Psoas muscle (tissue), 8 donors: ENCODE measurements around the gene ITFG2. TPM values are rescaled to one million over a fixed set of nuclear protein-coding genes. Genes with fewer than 3 reads are reported as not detected.

Source experiments
- ATAC-seq, 4 donors: fragments of 200-7000 bp; cut with Tn5 transposase; one replicate each; pipeline ENCODE4 v1.9.1; 2020; ENCODE audit warnings: moderate library complexity in 3 of 4, mild to moderate bottlenecking in 2 of 4
- DNase-seq, 2 donors: peaks; one replicate each; pipeline ENCODE4 v3.0.0-alpha.2; 2020
- H3K27ac ChIP-seq: fragments of 200-600 bp; one replicate; pipeline ENCODE4 v1.8.0; 2022
- H3K27me3 ChIP-seq, 3 donors: fragments of 200-600 bp in 1 of 3; one replicate each; pipeline versions ENCODE4 v1.6.1 to v1.8.0; 2013 to 2022; ENCODE audit warnings: low read length in 2 of 3, mild to moderate bottlenecking in 2 of 3, moderate library complexity in 1 of 3; ENCODE audit not compliant: insufficient read depth in 3 of 3
- H3K36me3 ChIP-seq, 2 donors: fragments of 200-600 bp in 1 of 2; one replicate each; pipeline versions ENCODE4 v1.6.1 to v1.8.0; 2013 to 2022; ENCODE audit warnings: low read depth in 1 of 2, mild to moderate bottlenecking in 1 of 2, moderate library complexity in 1 of 2; ENCODE audit not compliant: insufficient read depth in 1 of 2
- H3K4me1 ChIP-seq: fragments of 200-600 bp; one replicate; pipeline ENCODE4 v1.8.0; 2022
- H3K4me3 ChIP-seq: fragments of 200-600 bp; one replicate; pipeline ENCODE4 v1.8.0; 2022; ENCODE audit warnings: mild to moderate bottlenecking
- H3K9me3 ChIP-seq: fragments of 200-600 bp; one replicate; pipeline ENCODE4 v1.8.0; 2022
- CTCF ChIP-seq: fragments of 200-600 bp; IDR thresholded peaks from one replicate; pipeline ENCODE4 v1.8.0; 2022; ENCODE audit warnings: antibody characterized with exemption
- WGBS, 3 donors: extraction: QIAGEN DNeasy Blood & Tissue Kit; methylation state at CpG; one replicate each; pipeline versions ENCODE4 v1.1.6 to v1.1.7; 2013; 5-methylcytosine and 5-hydroxymethylcytosine counted together
- intact Hi-C, 2 donors: fragments of 100-400 bp; cut with DNase I; formaldehyde crosslinking; loops; one replicate each; pipeline versions ENCODE4 v1.11.0 to v1.14.2; 2022
- polyA plus RNA-seq, 3 donors: library from polyadenylated mRNA; stranded (reverse); fragments of 200-250 nt; gene quantifications; one replicate each; pipeline ENCODE4 v1.2.3, GENCODE V29; 2013
- total RNA-seq, 4 donors: library from RNA; stranded (reverse); fragmentation: NEBNext Ultra II Directional in 2 of 4; extraction: Animal tissue kit (Norgen Biotek cat#: 25700) in 2 of 4; gene quantifications; one replicate each; pipeline versions ENCODE4 v1.2.1 to v1.2.4, GENCODE V29; 2021 to 2023
- donor health status: healthy with polysubstance abuse.
- donor health status: DM: no; HTN: no; CAD: no; lungs with moderate emphysema.
- donor health status: Bipolar disorder and iron deficiency.
- donor health status: healthy.
- donor health status: DM: yes; HTN: yes; CAD: no.
- donor health status: DM: no; HTN: no; CAD: no.
- donor health status: DM: no; HTN: no; CAD: no.
- donor health status: DM: yes; HTN: yes; CAD: no.

ITFG2 gene
- total and polyA plus RNA-seq, 7 donors = 5.1 to 12.8 (median 8.8) TPM

GRCh38 chr12:2844786-2845185, 32.3 kb downstream of the ITFG2 start:
- intact Hi-C loops = no loop called here

GRCh38 chr12:2845280-2845679, 32.8 kb downstream of the ITFG2 start:
- Histone ChIP-seq H3K36me3 (peaks cover 5 to 20% of the 10 kb centered on the region in 2 donors), H3K4me1 (peaks cover 6% of the 10 kb centered on the region), H3K27ac (peak overlapping the region; percentile 36), H3K27me3 (no peaks in the 10 kb centered on the region), H3K9me3 (no peaks in the 10 kb centered on the region), H3K4me3 (no peak overlapping the region)
- ATAC-seq = peak in 2 of 4 donors; percentile 30 to 35
- intact Hi-C loops = no loop called here
- no peak for TF ChIP-seq CTCF
- 22 to 32% (median 26%) methylated on average over 6 of the region's 6 CpGs for WGBS, 3 donors
- no peak for DNase-seq

More at GRCh38 chr12:2844786-2845185, 32.3 kb downstream of the ITFG2 start:
- peak overlapping the region; percentile 36 for H3K27ac ChIP-seq
- peaks cover 5 to 20% of the 10 kb centered on the region in 2 donors for H3K36me3 ChIP-seq
- no peaks in the 10 kb centered on the region for H3K9me3 ChIP-seq
- TF ChIP-seq CTCF = no peak
- H3K4me3 ChIP-seq = no peak overlapping the region
- ATAC-seq = no peak
- no peaks in the 10 kb centered on the region for H3K27me3 ChIP-seq
- H3K4me1 ChIP-seq = peaks cover 6% of the 10 kb centered on the region
- 72 to 83% (median 74%) methylated on average over 9 of the region's 9 CpGs for WGBS, 3 donors
- DNase-seq = no peak

GRCh38 chr12:2851931-2852330, 39.5 kb downstream of the ITFG2 start:
- no peaks in the 10 kb centered on the region for H3K4me1 ChIP-seq
- ATAC-seq (no peak), DNase-seq (no peak)
- intact Hi-C loops = loop anchor here (5.0 to 10.0 kb wide), 3 partner anchors 190 to 423 kb away; no protein-coding TSS in a partner anchor
- WGBS, 3 donors = 89 to 94% (median 92%) methylated on average over 3 of the region's 3 CpGs
- no peaks in the 10 kb centered on the region for H3K36me3 ChIP-seq
- no peak for TF ChIP-seq CTCF
- H3K9me3 ChIP-seq = no peaks in the 10 kb centered on the region
- H3K27ac ChIP-seq = no peak overlapping the region
- no peak overlapping the region for H3K4me3 ChIP-seq
- H3K27me3 ChIP-seq = no peaks in the 10 kb centered on the region

GRCh38 chr12:2853626-2854025, 41.2 kb downstream of the ITFG2 start:
- peak; percentile 83 for TF ChIP-seq CTCF

More at GRCh38 chr12:2853626-2854025, 41.2 kb downstream of the ITFG2 start:
- ATAC-seq = peak; percentile 83 to 92 (median 88)
- DNase-seq = peak; percentile 84 to 91
- intact Hi-C loops = loop anchor here (2.0 to 10.0 kb wide), 4 partner anchors 91 to 421 kb away; no protein-coding TSS in a partner anchor
- Histone ChIP-seq H3K36me3 (no peaks in the 10 kb centered on the region), H3K4me3 (no peak overlapping the region), H3K4me1 (peaks cover 5% of the 10 kb centered on the region), H3K27me3 (no peaks in the 10 kb centered on the region), H3K27ac (no peak overlapping the region), H3K9me3 (no peaks in the 10 kb centered on the region)
- WGBS, 3 donors = 17 to 18% (median 17%) methylated on average over 11 of the region's 11 CpGs
